Stimulated activated CD4-positive, alpha-beta T cell treated with anti-CD3 and anti-CD28 coated beads, Interleukin-12 subunit alpha, Interleukin-12 subunit beta, amount 100 ng/mL, for 24 hours (primary cell): ENCODE measurements around the gene UBTD1.

ENCODE experiments used
- DNase-seq, 2 experiments: peaks; one replicate each; pipeline ENCODE4 v3.0.0-alpha.2; 2020; ENCODE audit warnings: low read depth in 2 of 2

Gene UBTD1

GRCh38 chr10:97584060-97584797, 85.5 kb downstream of the UBTD1 start, which contains the start of gene HOGA1:
TSS of gene HOGA1 (plus strand) at chr10:97584389. CDS start at chr10:97584704, 315 bp downstream.
- no peak for DNase-seq

- no peak for DNase-seq
Observed at GRCh38 chr10:97584798-97585438, 86.2 kb downstream of the UBTD1 start.

DNA sequence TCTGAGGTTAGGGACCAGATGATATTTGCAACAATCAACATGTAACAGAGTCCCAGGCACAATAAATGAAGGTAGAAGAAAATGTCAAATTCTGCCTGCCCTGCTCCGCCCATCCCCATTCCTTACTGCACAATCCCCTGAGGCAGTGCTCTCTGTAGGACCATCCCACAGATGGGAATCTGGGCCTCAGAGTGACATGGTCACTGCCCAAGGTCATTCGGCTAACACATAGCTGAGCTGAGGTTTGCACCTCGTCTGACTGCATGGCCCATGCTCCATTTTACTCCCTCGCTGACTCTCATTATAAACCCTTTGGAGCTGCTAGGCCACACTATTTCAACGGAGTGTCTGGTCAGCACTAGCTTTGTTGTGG, 86.7 kb downstream of the UBTD1 start:
- DNase-seq = no peak

DNA sequence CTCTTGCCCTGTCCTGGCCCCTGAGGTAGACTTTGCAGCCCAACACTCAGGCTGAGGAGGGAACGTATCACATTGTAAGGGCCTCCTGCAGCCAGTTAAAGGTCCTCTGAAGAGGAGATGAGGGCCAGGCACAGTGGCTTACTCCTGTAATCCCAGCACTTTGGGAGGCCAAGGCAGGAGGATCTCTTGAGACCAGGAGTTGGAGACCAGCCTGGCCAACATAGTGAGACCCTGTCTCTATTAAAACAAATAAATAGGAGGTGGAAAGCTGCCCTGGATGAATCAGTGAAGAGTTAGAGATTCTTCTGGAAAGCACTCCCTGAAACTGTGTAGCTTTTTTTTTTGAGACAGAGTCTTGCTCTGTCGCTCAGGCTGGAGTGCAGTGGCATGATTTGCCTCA, 88.5 kb downstream of the UBTD1 start:
- DNase-seq = no peak

- no peak for DNase-seq
Observed at GRCh38 chr10:97589479-97589878, 90.8 kb downstream of the UBTD1 start, which contains the start of gene C10orf62. TSS of gene C10orf62 (plus strand) at chr10:97589721. CDS start at chr10:97589898, 177 bp downstream.

GRCh38 chr10:97590082-97590747, 91.5 kb downstream of the UBTD1 start:
- no peak for DNase-seq

DNA sequence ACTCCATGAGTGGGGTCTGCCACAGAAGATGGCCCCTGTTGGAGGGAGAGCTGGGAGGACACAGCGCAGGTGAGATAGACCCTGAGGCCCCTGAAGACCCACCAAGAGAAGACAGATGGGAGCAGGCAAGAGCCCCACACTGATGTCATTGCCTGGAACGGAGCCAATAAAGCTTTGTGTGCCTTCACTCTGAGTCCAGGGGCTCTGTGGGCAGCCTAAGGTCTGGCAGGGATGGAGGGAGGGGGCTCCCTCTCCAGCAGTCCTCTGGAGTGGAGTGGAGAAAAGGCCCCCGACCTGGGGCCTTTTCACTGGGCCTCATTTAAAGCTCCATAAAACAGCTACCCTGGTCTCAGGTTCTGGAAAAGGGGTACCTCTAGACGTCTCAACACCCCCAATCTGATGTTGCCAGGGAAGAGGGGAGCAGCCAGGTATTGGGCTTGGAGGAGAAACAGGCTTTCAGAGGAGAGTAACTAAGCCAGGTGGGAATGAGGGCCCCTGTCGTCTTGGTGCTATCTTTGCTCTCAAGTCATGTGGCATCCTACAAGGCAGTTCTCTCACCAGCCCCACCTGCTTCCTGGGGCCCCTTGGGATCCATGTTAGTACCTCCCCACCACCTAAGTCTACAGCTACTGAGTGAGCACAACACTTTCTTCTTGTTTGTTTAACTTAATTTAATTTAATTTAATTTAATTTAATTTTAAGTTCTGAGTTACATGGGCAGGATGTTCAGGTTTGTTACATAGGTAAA, 92.2 kb downstream of the UBTD1 start:
- DNase-seq = no peak

GRCh38 chr10:97593421-97593820, 94.7 kb downstream of the UBTD1 start:
- no peak for DNase-seq

- DNase-seq = no peak
Observed at GRCh38 chr10:97596101-97597082, 97.7 kb downstream of the UBTD1 start.

GRCh38 chr10:97597778-97598177, 99.1 kb downstream of the UBTD1 start:
- no peak for DNase-seq

DNA sequence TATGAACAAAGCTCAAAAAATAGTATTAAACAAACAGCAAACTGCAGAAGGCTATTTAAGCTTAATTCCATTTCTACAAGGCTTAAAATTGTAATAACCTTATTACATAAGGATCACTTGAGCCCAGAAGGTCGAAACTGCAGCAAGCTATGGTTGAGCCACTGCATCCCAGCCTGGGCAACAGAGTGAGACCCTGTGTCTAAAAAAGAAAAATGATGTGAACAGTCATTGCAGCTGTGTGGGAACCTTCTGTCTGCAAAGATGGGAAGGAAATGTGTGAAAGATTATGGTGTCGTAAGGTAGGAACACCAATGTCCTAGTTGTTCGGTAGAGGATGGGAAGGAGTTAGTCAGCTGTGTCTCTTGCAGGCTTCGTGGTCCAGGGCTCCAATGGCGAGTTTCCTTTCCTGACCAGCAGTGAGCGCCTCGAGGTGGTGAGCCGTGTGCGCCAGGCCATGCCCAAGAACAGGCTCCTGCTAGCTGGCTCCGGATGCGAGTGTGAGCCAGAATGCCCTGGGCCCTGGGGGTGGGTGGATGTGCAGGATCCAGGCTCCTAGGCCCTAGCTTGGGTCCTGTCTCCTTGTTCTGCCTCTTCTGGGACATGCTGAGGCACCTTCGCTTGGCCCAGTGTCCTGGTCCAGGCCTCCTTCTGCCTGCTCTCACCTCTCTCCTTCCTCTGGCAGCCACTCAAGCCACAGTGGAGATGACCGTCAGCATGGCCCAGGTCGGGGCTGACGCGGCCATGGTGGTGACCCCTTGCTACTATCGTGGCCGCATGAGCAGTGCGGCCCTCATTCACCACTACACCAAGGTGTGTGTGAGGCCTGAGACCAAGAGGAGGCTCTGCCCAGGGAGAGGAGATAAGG, 99.9 kb downstream of the UBTD1 start:
- no peak for DNase-seq

DNA sequence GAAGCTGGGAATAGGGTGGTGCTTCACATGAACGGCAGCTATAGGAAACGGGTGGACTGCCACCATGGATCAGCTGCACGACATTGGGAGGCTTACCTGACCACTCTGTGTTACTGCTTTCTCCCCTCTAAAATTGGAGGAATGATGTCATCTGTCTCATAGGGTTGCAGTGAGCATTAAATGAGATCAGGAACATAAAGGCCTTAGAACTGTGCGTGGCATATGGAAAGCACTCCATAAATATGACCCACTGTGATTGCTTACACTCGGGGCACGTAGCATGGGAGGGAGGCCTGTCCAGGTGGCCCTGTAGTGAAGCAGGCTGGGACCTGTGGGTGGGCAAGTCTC, 100.5 kb downstream of the UBTD1 start:
- DNase-seq = no peak

- DNase-seq = no peak
Observed at GRCh38 chr10:97600616-97601015, 101.9 kb downstream of the UBTD1 start.

DNA sequence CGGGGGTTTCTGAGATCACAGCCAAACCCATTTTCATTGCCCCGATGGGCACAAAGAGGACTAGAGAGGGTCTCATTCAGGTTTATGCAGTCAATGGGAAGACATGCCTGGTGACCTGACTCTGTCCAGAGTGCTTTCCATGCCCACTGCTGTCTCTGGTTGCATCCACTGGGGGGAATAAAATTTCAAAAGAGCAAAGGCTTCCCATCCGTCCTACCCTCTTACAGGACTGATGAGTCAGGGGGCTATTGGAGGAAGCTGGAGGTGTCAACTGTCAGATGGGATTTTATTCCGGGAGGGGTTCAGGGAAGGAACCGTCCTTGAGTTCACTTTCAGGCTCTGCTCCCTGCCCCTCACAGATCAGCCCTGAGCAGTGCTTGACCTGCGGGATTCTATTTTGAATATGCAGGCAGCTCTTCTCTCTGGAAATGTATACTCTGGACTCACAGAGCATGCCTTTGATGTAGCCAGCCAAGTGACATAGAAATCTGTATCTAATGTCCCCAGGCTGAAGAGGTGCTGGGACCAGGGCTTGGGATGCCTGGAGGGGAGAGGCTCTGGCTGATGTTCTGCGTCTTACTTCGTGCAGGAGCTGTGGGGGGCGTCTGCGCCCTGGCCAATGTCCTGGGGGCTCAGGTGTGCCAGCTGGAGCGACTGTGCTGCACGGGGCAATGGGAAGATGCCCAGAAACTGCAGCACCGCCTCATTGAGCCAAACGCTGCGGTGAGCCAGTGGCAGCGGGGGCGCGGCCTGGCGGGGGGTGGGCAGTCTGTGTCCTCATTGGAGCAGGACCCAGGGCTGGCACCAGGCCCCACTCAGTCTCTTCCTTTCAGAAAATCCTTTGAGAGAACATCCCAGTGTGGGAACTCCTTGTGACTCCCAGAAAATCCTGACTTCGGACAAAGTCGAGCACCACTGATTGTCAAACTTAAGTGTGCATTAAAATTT, 102.8 kb downstream of the UBTD1 start:
- DNase-seq = no peak

DNA sequence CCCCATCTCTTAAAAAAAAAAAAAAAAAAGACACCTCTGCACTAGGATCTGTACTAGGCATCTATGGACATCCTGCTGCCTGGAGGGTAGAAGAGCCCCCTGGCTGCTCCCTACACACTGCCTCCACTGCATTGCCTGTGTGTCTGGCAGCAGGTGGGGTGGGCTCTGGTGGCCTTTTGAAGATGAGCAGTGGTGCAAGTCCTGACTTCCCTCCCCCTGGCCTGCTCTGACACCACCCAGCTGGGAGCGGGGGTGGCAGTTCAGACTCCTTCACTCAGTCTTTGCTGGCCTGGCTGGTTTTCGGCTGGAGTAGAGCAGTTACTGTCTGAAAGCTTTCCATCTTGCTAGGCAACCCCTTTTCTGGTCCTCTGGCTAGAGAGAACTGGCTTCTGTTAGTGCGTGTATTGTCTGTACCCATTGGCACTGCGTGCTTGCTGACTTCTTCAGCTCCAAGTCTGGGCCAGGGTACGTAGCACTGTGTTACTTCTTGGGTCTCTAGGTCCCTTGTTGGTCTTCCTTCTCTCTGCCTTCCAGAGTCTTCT, 108.4 kb downstream of the UBTD1 start:
- DNase-seq = no peak

GRCh38 chr10:97608991-97609561, 110.4 kb downstream of the UBTD1 start:
- no peak for DNase-seq

GRCh38 chr10:97611473-97611872, 112.7 kb downstream of the UBTD1 start:
- no peak for DNase-seq

DNA sequence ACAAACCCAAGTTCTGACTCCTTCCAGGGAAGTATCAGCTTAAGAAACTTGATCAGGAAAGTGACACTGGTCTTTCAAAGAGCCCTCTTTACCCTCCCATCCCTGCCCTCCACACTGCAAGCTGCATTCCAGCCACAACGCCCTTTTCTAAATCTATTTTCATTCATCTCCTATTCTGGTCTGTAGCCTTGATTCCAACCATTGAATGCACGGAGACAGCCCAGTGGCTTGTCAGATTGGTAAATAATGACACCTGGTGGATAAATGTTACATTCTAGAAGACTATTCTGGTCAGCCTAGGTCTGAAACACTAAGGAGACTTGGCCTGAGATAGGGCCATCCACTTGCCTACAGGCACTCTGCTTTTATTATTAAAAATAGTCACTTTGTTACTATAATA, 113.7 kb downstream of the UBTD1 start:
- no peak for DNase-seq
